Measurements from ENCODE around the gene PML.

The PML gene

DNA sequence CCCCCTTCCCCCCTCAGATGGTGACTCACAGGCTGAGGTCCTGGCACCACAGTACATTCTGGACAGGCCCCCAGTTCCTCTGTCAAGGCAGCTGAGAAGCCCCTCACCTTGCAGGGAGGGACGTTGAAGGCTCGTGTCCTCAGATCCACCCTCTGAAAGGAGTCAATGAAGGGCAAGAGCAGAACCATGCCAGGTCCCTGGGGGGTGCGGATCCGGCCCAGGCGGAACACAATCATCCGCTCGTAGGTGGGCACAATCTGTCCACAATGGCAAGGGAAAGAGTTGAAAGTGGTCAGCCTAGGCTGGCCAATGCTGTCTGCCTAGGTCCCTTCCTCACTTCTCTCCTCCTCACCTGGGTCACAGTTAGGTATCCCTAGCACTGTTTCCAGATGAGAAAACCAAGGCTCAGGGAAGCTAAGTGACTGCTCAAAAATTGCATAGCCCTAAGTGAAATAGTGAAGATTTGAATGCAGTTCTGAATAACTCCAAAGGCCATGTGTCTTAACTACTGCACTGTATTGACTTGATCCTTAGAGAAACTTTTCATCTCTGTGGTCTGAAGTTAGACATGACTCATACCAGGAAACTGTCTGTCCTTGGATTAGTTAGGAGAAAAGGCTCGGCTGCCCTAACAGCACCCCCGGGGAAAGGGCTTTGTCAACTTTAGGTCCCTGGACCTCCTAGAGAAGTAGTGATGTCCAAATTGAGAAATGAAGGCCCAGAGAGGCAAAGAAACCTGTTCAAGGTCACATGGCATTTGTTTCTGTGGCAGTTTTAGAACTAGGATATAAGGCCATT, 5.3 kb upstream of the PML start:
- TF ChIP-seq, protein P1, sequence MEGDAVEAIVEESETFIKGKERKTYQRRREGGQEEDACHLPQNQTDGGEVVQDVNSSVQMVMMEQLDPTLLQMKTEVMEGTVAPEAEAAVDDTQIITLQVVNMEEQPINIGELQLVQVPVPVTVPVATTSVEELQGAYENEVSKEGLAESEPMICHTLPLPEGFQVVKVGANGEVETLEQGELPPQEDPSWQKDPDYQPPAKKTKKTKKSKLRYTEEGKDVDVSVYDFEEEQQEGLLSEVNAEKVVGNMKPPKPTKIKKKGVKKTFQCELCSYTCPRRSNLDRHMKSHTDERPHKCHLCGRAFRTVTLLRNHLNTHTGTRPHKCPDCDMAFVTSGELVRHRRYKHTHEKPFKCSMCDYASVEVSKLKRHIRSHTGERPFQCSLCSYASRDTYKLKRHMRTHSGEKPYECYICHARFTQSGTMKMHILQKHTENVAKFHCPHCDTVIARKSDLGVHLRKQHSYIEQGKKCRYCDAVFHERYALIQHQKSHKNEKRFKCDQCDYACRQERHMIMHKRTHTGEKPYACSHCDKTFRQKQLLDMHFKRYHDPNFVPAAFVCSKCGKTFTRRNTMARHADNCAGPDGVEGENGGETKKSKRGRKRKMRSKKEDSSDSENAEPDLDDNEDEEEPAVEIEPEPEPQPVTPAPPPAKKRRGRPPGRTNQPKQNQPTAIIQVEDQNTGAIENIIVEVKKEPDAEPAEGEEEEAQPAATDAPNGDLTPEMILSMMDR (IDR thresholded peaks at IDR 0.05; ENCODE audit: low read depth, low read length, missing control alignments): no peak
- no peak overlapping the region for H3K4me3 ChIP-seq (replicated peaks; ENCODE audit: low read depth, low read length)
- DNase-seq (ENCODE audit: extremely low read depth, low read depth): peak; percentile 54

DNA sequence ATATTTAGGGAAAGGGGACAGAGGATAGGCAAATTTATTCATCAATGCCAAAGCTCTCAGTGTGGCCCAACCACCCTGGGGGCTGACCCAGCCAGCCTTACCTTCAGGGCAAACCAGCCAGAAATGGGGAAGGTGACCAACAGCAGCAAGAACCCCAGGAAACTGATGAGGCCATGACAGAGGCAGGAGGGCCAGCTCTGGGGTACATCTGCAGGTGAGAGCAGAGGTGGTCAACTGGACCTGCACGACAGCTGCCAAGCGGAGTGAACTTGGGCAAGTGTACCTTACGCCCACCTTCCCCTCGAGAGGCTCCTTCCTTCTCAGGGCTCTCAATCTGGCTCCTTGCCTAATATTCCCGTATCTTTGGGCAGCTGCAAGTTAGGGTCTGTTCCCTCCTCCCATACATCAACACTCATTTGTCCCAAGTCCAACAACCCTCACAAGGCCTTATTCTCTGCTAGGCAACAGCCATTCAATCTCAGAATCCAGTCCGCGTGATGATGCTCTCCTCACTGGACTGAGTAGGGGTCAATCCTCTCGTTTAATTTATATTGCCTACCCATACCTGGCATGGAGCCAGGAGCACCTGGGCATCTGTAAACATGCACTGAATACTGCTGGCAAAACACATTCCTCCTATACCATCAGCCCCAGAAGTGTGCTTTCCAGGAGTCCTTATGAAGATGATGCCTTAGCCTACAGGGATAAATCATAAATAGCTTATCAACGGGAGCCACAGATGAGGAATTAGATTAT, 4.1 kb upstream of the PML start:
- H3K4me3 ChIP-seq (replicated peaks; ENCODE audit: low read depth, low read length): peak overlapping the region; percentile 68; the same call in 1 of the 2 replicates
- TF ChIP-seq, protein P1 (IDR thresholded peaks at IDR 0.05; ENCODE audit: low read depth, low read length, missing control alignments): no peak
- no peak for DNase-seq (ENCODE audit: extremely low read depth, low read depth)

DNA sequence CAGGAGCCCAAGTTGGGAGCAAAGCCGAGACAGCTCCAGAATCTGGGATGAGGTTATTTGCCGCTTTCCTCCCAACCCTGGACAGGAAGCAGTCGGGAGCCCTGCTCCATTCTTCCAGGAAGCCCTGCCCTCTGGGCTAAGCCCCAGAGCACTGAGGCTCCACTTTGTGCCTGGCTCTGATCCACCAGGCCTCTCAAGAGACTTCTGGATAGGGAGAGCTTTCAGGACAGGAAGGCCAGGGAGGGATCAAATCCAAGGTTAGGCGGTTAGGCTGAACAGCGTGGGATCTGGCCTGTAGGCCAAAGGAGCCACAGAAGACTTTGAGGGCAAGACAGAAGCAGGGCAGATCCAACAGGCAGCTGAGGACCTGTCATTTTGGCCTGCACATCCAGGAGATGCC, 3.3 kb upstream of the PML start:
- TF ChIP-seq, protein P1 (IDR thresholded peaks at IDR 0.05; ENCODE audit: low read depth, low read length, missing control alignments): no peak
- H3K4me3 ChIP-seq (replicated peaks; ENCODE audit: low read depth, low read length): peak overlapping the region; percentile 68
- DNase-seq (ENCODE audit: extremely low read depth, low read depth): no peak

DNA sequence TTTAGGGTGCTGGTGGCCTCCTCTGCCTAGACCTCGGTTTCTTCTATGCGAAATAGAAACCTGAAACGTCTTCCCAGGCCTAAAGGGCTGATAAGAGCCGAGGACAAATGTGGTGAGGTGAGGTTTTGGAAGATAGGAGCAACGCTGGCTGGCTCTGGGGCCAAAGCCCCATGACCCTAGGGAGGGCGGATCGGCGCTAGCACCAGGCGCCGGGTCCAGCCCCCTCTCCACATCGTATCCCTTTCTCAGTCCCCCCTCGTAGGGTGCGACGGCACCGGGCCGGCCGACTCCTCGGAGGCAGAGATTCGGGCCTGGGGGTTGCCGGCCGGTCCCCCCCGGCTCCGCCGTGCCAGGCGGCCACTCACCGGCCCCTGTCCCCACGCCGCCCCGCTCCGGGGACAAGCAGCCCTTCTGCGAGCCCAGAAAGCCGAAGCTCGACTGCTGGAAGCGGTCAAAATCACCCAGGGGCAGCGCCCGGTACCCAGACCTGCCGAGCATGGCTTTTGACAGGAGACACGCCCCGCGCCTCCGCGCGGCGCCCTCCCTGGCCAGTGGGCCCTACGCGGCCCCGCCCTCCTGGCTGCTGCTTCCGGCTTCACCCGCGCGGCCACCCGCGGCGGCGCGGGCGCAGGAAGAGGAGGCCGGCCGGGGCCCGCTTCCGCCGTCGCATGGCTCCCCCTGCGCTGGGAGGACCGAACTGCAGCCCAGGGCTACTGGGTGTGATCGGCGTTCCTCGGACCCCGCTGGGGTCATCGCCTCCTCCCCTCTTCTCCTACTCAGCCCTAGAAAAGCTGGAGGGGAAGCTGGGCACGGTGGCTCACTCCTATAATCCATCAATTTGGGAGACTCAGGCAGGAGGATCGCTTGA, 2.6 kb upstream of the PML start, which contains the start of gene STOML1:
STOML1 (minus strand) TSS at position 570 of the 868 bp plus-strand sequence; CDS start at position 498, 72 bp downstream.
- peak; percentile 44 for DNase-seq (ENCODE audit: extremely low read depth, low read depth)
- peak within 1 kb of the TSS; percentile 68 for H3K4me3 ChIP-seq (replicated peaks; ENCODE audit: low read depth, low read length)
- TF ChIP-seq, protein P1 (IDR thresholded peaks at IDR 0.05; ENCODE audit: low read depth, low read length, missing control alignments): peak; percentile 74

DNA sequence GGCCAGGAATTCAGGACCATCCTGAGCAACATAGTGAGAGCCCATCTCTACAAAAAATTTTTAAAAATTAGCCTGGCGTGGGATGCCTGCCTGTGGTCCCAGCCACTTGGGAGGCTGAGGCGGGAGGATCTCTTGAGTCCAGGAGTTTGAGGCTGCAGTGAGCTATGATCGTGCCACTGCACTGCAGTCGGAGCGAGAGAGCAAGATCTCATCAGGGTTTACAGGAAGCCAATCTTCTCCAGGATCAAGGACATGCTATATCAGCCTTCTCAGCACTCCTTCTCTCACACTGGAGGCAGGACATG, 2.0 kb upstream of the PML start:
- no peak for DNase-seq (ENCODE audit: extremely low read depth, low read depth)
- H3K4me3 ChIP-seq (replicated peaks; ENCODE audit: low read depth, low read length): peak overlapping the region; percentile 68; the same call in 1 of the 2 replicates
- TF ChIP-seq, protein P1 (IDR thresholded peaks at IDR 0.05; ENCODE audit: low read depth, low read length, missing control alignments): no peak

DNA sequence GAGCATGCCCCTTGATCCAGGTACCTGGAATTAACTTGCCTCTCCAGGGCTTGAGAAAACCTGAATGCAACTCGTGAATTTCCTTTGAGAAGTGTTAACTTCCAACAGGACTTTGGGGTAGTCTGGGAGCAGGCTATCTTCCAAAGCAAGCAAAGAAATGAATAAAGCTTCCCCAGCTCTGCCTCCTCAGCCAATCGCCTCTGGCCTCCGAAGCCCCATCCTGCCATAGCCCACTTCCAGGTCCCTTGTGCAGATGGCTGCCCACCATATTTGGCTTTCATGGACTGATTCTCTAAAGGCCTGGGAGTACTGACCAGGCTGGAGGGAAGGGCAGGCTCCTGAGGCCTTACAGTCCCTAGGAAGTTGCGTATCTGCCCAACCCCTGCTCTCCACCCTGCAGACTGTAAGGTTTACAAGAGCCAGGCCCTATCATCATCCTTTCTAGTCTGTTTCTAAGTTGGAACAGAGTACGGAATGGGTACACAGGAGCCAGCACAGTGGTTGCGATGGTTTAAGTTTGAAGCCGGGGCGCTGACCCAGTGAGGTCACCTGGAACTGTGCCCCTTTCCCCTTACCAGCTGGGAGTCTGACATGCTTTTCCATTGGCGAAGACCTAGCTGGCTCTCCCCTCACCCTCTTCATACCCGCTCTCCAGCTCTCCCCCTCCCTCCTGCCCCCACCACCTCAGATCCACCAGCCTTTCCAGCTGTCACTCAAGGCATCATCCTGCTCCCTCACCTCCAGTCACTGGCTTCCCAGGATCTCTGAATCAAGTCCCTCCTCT, 1.1 kb upstream of the PML start:
- H3K4me3 ChIP-seq (replicated peaks; ENCODE audit: low read depth, low read length): peak overlapping the region; percentile 83
- TF ChIP-seq, protein P1 (IDR thresholded peaks at IDR 0.05; ENCODE audit: low read depth, low read length, missing control alignments): no peak
- no peak for DNase-seq (ENCODE audit: extremely low read depth, low read depth)

All from HFF-Myc (cell line).